ENCODE measurements around the gene RMND5B.

DNA sequence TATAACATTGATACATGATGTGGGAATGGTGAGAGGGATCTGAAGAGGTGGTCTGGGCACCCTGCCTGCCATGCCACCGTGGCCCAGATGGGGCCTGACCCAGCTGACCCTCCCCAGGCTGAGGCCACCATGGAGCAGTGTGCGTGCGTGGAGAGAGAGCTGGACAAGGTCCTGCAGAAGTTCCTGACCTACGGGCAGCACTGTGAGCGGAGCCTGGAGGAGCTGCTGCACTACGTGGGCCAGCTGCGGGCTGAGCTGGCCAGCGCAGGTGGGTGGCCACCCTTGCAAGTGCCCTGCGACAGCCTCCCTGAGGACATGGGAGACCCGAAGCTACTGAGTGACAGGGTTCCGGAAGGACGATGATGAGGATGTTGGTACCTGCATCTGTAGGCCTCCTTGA, 7.2 kb downstream of the RMND5B start:
- TF ChIP-seq CTCF (IDR thresholded peaks at IDR 0.05 in 2 of 3, conservative IDR thresholded peaks at IDR 0.05 in 1 of 3; ENCODE audit: borderline replicate concordance in 1 of 3, insufficient read depth in 1 of 3, low read depth in 2 of 3, low read length in 2 of 3) (no peak), EZH2phosphoT487 (IDR thresholded peaks at IDR 0.05; ENCODE audit: borderline replicate concordance) (no peak), POLR2AphosphoS5 (IDR thresholded peaks at IDR 0.05; ENCODE audit: low read depth, low read length) (no peak)

Measured in HCT116 (cell line).